Measurements from ENCODE around the gene SIRPA.

Gene SIRPA

GRCh38 chr20:1934721-1935573 lies 39.7 kb downstream of the SIRPA start:
- peak; percentile 80 for DNase-seq

- DNase-seq, result no peak
Measured at GRCh38 chr20:1935696-1936366, 40.6 kb downstream of the SIRPA start.

- no peak for DNase-seq
Measured at GRCh38 chr20:1937316-1937976, 42.2 kb downstream of the SIRPA start.

GRCh38 chr20:1938464-1939269 lies 43.5 kb downstream of the SIRPA start:
- DNase-seq, result no peak

GRCh38 chr20:1939270-1939595 lies 44.0 kb downstream of the SIRPA start:
- no peak for DNase-seq

GRCh38 chr20:1940581-1940980 lies 45.4 kb downstream of the SIRPA start:
- no peak for DNase-seq

- DNase-seq, result no peak
Measured at GRCh38 chr20:1941226-1941625, 46.0 kb downstream of the SIRPA start.

- DNase-seq, result no peak
Measured at GRCh38 chr20:1942061-1942460, 46.9 kb downstream of the SIRPA start.

GRCh38 chr20:1942486-1943274 lies 47.5 kb downstream of the SIRPA start:
- no peak for DNase-seq

- peak; percentile 98 for DNase-seq
Measured at GRCh38 chr20:1943275-1944002, 48.2 kb downstream of the SIRPA start.

- peak; percentile 39 for DNase-seq
Measured at GRCh38 chr20:1944345-1945091, 49.3 kb downstream of the SIRPA start.

GRCh38 chr20:1945134-1945618 lies 50.0 kb downstream of the SIRPA start:
- DNase-seq, result peak; percentile 99

- peak; percentile 45 for DNase-seq
Measured at GRCh38 chr20:1945660-1946059, 50.5 kb downstream of the SIRPA start.

GRCh38 chr20:1946442-1946761 lies 51.2 kb downstream of the SIRPA start:
- no peak for DNase-seq

GRCh38 chr20:1946762-1947534 lies 51.7 kb downstream of the SIRPA start:
- peak; percentile 95 for DNase-seq

GRCh38 chr20:1947535-1947846 lies 52.3 kb downstream of the SIRPA start:
- no peak for DNase-seq

- no peak for DNase-seq
Measured at GRCh38 chr20:1949347-1950100, 54.3 kb downstream of the SIRPA start.

GRCh38 chr20:1950836-1951235 lies 55.6 kb downstream of the SIRPA start:
- DNase-seq, result no peak

GRCh38 chr20:1951436-1952115 lies 56.4 kb downstream of the SIRPA start:
- no peak for DNase-seq
